GM21786 (cell line): ENCODE results near the gene PDE3B.
"Not testable (repeated sequence)": the region's sequence is repeated elsewhere in the genome, so short reads cannot be mapped to it uniquely, and the experiment has no call there.

Source experiments
- ATAC-seq: cut with Tn5 transposase; IDR thresholded peaks from one replicate; pipeline ENCODE4 v1.9.1; 2021; ENCODE audit not compliant: unreplicated experiment

The PDE3B gene

DNA sequence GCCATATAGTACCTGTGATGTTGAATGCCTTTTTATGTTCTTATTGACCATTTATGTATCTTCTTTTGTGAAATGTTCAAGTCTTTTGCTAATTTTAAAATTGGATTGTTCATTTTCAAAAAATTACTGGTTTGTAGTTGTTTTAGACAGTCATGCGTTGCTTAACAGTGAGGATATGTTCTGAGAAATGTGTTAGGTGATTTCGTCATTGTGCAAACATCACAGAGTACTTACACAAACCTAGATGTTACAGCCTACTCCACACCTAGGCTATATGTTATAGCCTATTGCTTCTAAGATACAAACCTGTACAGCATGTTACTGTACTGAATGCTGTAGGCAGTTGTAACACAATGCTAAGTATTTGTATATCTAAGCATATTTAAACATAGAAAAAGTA, 32.5 kb downstream of the PDE3B start:
- no peak for ATAC-seq

DNA sequence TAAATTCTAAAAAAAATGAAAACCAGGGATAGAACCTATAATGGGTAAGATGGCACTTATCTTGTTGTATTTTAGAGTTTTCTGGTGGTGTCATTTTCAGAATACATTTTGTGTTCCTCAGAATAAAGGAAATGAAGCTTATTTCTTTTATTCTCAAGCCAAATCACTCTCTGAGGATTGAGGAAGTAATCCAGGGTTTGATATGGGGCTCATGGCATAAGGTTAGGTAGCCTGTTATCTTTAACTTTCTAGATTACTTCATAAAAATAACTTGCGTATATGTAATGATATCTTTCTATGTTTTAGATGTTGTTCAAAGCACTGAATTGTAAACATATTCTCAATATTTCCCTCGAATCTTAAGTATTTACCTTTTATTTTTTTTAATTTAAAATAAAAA, 33.5 kb downstream of the PDE3B start:
- ATAC-seq: no peak

DNA sequence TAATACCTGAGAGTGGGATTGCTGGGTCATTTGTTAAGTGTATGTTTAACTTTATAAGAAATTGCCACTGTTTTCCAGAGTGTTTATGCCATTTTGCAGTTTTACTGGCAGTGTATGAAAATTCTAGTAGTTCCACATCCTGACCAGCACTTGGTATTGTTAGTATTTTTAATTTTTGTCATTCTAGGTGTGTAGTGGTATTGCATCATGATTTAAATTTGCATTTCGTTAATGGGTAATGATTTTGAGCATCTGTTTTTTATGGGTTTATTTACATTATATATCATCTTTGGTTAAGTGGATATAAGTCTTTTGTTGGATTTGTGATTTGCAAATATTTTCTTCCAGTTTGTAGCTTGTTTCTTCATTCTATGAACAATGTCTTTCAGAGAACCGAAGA, 34.7 kb downstream of the PDE3B start:
- ATAC-seq: no peak

DNA sequence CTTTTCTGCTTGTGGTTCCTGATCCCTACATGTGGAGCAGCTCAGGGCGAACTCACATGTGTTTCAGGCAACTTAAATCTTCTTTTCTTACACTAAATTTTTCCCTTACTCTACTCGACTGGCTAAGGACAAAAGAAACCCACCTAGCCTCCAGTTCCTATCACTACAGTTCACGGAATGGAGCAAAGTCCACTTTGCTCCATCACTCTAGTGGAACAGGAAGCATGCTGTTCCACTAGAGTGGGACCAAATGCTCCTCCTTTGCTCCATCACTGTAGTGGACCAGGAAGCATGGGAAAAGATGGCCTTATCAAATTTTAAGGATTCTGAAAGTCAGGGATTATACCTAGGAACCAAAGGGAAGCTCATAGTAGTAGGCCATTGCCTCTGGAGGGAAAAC, 36.1 kb downstream of the PDE3B start:
- no peak for ATAC-seq

DNA sequence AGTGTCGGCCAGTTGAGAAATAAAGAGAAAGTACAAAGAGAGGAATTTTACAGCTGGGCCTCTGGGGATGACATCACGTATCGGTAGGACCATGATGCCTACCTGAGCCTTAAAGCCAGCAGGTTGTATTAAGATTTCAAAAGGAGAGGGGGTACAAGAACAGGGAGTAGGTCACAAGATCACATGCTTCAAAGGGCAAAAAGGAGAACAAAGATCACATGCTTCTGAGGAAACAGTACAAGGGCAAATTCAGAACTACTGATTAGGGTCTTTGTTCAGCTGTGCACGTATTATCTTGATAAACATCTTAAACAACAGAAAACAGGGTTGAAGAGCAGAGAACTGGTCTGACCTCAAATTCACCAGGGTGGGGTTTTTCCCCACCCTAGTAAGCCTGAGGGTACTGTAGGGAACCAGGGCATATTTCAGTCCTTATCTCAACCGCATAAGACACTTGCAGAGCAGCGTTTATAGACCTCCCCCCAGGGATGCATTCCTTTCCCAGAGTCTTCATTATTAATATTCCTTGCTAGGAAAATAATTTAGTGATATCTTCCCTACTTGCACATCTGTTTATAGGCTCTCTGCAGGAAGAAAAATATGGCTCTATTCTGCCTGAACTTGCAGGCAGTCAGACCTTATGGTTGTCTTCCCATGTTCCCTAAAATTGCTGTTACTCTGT, 40.8 kb downstream of the PDE3B start:
- not testable (repeated sequence) for ATAC-seq

DNA sequence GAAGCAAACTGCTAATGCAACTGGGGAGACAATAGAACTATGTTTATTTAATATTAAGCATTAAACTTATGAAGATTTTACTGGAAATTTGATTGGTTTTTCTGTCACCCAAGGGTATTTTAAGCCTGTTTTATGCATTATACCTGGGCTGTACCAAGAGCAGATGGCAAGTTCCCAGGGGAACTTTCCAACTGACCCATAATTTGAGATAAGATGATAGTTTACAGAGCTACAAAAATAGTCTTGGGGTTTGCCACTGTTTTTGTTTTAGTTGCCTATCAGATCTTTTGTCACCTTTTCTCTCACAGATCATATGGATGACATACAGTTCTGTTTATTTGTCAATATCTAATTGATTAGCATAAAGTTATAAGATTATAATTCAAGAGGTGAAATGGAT, 43.9 kb downstream of the PDE3B start:
- ATAC-seq: no peak

DNA sequence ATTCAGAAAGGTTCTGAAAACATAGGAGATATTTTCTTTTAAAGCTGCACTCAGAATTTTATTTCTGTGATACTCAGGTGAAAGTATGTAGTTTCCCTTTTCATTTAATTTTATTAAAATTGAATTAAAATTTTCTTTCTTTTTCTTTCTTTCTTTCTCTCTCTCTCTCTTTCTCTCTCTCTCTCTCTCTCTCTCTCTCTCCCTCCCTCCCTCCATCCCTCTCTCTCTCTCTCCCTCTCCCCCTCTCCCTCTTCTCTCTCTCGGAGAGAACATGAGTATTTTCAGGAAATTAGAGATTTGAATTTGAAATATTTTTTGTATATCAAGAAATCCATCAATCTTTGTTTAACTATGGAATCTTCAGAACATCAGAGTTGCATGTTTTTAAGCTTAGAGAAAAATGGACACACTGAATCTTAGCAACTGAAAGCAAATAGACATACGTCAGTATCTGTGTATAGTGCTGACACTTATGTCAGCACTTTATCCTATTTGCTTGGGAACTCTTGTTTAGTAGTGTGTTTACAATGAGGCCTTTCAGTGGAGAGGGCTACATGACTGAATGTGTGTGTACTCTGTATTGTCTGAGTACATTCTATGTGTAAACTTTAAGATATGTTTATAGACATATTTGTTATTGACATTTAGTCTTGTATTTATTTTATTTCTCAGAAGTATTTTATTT, 44.5 kb downstream of the PDE3B start:
- ATAC-seq: no peak

DNA sequence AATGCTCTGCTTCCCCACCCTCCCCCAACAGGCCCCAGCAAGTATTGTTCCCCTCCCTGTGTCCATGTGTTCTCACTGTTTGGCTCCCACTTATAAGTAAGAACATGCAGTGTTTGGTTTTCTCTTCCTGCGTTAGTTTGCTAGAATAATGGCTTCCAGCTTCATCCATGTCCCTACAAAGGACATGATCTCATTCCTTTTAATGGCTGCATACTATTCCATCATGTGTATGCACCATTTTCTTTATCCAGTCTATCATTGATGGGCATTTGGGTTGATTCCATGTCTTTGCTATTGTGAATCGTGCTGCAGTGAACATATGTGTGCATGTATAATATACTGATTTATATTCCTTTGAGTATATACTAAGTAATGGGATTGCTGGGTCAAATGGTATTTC, 52.1 kb downstream of the PDE3B start:
- ATAC-seq: not testable (repeated sequence)

DNA sequence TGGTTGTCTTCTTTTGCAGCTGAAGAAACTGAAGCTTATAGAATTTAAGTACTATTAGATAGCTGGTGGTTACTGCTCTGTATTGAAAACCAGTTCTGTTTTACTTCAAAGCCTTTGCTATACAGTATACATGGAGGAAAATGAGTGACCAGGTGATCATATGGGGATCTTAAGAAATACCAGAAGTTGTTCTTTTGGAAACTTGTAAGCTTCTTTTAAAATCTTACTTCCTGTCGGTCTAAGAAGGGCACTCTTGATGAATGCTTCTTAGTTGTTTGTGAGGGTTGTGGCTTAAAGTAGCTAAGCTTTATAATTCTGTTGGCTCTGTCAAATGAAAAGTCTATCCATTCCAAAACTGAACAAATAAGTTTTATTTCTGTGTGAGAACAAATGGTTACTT, 55.2 kb downstream of the PDE3B start:
- no peak for ATAC-seq

DNA sequence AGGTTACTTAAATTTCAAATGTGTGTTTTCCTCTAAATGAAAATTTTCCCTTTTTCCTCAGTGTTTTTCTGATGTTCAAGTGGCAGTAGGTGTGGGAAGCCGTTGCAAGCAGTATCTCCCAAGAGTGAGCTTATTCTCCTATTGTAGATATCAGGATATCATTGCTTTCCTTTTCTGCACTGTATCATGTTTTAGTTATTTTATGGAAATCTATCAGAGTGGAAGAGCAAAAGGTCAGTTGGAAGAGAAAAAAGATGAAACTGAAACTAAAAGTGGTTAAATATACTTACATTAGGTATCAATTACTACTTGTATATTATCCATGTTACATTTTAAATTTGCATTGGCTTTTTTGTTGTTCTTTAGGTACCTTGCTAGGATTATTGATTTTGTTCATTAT, 57.0 kb downstream of the PDE3B start:
- ATAC-seq: no peak

DNA sequence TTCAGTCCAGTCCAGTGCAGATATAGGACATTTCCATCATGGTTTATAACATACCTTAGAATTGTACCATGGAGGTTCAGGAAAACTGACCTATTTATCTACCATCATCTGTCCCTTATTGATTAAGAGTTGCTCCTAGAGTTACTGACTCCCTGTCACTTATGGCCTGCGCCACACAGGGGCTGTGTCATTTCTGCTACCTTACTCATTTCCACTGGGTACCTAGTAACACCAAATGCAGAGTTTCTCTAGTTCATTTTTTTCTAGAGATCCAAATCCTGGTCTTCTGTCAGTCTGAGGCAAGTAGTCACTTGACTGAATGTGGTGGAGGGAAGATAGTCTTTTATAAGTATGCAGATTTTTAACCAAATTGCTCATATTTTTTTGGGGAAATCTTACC, 59.2 kb downstream of the PDE3B start:
- ATAC-seq: no peak

DNA sequence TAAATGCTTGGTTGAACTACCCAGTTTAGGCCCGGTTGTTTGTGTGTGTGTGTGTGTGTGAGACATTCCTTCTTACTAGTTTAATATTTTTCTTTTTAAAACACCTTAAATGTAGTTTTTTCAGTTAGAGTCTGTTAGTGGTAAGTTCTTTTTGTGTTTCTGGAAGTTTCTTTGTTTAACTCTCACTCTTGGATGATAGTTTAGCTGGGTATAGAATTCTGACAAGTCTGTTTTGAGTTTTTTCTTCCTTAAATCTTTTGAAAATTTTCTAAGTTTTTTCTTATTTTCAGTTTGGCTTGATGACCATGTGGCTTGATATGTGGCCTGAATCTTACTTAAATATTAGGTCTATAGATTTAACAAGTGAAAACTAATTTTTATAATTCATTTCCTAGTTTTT, 60.1 kb downstream of the PDE3B start:
- no peak for ATAC-seq

DNA sequence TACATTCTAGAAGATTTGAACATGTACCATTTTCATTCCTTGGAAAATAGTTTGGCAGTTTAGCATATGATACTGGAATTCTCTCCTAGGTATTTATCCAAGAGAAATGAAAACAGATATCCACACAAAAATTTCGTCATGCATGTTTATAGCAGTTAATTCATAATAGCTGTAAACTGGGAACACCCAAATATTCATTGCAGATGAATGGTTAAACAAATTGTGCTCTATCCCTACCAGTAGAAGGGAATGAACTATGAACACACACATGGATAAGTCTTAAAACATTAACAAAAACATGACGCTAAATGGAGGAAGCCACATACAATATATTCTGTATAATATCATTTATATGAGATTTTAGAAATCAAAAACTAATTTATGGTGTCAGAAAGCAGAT, 61.5 kb downstream of the PDE3B start:
- ATAC-seq: no peak

DNA sequence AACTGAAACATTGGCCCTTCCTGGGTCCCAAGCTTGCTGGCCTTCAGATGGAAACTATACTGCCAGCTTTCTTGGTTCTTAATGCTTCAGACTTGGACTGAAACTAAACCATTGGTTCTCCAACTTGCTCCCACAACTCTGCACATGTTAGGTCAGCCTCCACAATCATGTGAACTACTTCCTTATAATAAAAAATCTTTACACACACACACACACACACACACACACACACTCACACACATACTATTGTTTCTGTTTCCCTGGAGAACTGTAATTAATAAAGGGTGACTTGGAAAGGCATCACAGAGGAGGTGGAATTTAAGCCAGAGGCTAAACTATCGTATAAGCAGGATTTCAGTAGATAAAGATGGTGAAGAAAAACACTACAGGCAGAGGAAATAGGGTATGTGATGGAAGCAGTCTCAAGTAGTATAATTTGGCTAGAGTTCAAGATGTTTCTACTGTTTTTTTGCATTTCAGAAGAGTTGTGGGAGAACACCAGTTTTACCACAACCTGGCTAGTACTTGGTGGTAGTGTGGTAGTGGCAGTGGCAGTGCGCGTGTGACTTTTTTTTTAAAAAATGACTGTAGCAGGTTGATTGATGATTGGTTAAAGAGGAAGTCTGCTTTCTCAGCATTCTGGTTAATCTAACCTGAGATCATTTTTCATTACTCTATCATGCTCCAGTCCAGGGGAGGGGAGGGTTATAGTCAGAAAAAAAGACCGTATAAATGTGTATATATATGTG, 70.1 kb downstream of the PDE3B start:
- ATAC-seq: no peak

DNA sequence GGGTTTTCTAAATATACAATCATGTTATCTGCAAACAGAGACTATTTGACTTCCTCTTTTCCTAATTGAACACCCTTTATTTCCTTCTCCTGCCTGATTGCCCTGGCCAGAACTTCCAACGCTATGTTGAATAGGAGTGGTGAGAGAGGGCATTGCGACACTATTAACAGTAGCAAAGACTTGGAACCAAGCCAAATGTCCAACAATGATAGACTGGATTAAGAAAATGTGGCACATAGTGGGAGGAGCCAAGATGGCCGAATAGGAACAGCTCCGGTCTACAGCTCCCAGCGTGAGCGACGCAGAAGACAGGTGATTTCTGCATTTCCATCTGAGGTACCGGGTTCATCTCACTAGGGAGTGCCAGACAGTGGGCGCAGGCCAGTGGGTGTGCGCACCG, 72.1 kb downstream of the PDE3B start:
- ATAC-seq: not testable (repeated sequence)

DNA sequence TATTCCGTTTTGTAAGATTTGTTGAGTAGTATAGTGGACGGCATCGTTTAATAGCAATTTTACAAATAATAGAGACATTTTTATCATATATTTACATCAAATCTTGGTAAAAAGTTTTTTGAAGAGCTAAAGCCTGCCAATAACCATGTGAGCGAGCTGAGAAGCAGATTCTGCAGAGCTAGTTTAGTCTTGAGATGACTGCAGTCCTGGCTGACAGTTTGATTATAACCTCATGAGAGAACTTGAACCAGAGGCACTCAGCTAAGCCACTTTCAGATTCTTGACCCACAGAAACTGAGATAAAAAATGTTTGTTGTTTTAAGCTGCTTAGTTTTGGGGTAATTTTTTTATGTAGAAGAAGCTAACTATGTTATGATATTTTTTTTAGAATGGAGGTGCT, 78.9 kb downstream of the PDE3B start:
- ATAC-seq: no peak

DNA sequence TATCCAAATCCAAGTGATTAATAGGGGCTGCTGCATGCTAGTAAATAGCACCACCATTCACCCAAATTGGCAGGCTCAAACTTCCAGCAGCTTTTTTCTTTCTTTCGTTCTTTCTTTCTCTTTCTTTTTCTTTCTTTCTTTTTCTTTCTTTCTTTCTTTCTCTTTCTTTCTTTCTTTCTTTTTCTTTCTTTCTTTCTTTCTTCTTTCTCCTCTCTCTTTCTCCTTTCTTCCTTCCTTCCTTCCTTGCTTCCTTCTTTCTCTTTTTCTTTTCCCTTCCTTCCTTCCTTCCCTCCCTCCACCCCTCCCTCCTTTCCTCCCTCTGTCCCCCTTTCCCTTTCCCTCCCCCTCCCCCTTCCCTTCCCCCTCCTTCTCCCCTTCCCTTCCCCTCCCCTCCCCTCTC, 81.5 kb downstream of the PDE3B start:
- no peak for ATAC-seq

DNA sequence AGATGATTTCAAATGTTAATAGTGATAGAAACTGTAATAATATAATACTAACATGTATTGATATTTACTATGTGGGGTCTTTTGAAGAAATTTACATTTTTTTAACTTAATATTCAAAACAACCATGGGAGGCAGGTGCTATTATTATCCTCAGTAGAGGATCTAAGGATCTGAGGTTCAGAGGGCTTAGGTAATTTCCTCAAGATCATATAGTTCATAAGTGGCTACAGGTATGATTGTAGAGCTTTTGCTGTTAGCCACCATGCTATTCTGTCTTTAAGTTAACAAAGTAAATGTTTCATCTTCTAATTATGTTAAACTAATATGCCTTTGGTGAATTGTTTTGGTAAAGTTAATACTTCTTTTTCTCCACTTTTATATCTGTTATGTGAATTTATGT, 83.6 kb downstream of the PDE3B start:
- no peak for ATAC-seq

DNA sequence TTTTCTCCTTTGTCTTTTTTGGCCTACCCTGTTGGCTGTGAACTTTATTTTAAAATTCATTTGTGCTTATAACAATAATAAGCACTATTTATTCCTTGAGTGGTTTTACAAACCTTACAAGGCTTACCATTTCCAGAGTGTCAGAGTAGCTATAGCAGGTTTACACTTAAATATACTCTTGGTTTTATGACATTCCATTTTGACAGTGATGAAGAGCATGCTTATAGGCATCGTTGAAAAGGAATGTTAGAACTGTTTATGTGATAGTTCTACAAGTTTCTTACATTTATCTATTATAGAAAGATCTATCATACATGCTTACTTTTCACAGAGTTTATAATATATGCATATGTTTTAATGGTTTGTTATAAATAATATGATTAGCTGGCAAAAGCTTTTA, 84.1 kb downstream of the PDE3B start:
- ATAC-seq: no peak

DNA sequence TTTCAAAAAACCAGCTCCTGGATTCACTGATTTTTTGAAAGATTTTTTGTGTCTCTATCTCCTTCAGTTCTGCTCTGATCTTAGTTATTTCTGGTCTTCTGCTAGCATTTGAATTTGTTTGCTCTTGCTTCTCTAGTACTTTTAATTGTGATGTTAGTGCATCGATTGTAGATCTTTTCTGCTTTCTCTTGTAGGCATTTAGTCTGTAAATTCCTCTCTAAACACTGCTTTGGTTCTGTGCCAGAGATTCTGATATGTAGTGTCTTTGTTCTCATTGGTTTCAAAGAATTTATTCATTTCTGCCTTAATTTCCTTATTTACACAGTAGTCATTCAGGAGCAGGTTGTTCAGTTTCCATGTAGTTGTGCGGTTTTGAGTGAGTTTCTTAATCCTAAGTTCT, 96.9 kb downstream of the PDE3B start:
- not testable (repeated sequence) for ATAC-seq

DNA sequence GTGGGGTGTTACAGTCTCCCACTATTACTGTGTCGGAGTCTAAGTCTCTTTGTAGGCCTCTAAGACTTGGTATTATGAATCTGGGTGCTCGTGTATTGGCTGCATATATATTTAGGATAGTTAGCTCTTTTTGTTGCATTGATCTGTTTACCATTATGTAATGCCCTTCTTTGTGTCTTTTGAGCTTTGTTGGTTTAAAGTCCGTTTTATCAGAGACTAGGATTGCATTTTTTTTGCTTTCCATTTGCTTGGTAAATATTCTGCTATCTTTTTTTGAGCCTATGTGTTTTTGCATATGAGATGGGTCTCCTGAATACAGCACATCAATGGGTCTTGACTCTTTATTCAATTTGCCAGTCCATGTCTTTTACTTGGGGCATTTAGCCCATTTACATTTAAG, 97.6 kb downstream of the PDE3B start:
- ATAC-seq: no peak

DNA sequence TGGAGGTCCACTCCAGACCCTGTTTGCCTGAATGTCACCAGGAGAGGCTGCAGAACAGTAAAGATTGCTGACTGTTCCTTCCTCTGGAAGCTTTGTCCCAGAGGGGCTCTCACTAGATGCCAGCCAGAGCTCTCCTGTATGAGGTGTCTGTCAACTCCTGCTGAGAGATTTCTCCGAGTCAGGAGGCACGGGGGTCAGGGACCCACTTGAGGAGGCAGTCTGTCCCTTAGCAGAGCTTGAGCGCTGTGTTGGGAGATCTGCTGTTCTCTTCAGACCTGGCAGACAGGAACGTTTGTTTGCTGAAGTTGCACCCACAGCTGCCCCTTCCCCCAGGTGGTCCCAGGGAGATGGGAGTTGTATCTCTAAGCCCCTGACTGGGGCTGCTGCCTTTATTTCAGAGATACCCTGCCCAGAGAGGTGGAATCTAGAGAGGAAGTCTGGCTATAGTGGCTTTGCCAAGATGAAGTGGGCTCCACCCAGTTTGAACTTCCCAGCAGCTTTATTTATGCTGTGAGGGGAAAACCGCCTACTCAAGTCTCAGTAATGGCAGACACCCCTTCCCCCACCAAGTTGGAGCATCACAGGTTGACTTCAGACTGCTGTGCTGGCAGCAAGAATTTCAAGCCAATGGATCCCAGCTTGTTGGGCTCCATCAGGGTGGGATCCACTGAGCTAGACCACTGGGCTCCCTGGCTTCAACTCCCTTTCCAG, 99.4 kb downstream of the PDE3B start:
- ATAC-seq: no peak
